Transverse colon (tissue), 4 donors: Measurements from ENCODE around the gene LIPA. TPM values are rescaled to one million over a fixed set of nuclear protein-coding genes. Genes with fewer than 3 reads are reported as not detected.

Source experiments
- DNase-seq: peaks from one replicate; pipeline ENCODE4 v3.0.0-alpha.2; 2019
- H3K27ac ChIP-seq, 4 donors: fragments of 200-600 bp; sonication (generic); 2 replicates each; pipeline ENCODE4 v1.5.1; 2016 to 2018; ENCODE audit warnings: inconsistent platforms in 4 of 4
- H3K27me3 ChIP-seq: fragments of 200-600 bp; sonication (generic); 2 replicates; pipeline ENCODE4 v1.5.1; 2017; ENCODE audit warnings: inconsistent platforms
- H3K36me3 ChIP-seq, 4 donors: fragments of 200-600 bp; sonication (generic); 2 replicates each; pipeline ENCODE4 v1.5.1; 2017 to 2019; ENCODE audit warnings: inconsistent platforms in 4 of 4
- H3K4me1 ChIP-seq, 4 donors: fragments of 200-600 bp; sonication (generic); 2 replicates each; pipeline ENCODE4 v1.5.1; 2017 to 2020; ENCODE audit warnings: inconsistent platforms in 4 of 4
- H3K4me3 ChIP-seq, 4 donors: fragments of 200-600 bp; sonication (generic); 1 replicate in 1 of 4; 2 replicates in 3 of 4; pipeline versions ENCODE4 v1.5.1 to v1.6.1; 2017 to 2019; ENCODE audit warnings: inconsistent platforms in 4 of 4
- H3K9me3 ChIP-seq, 2 donors: fragments of 200-600 bp; sonication (generic); 2 replicates each; pipeline ENCODE4 v1.5.1; 2017 to 2019; ENCODE audit warnings: inconsistent platforms in 2 of 2
- EP300 ChIP-seq: sonication (generic); formaldehyde crosslinking; IDR thresholded peaks from one replicate; pipeline ENCODE4 v1.6.1; 2017; ENCODE audit warnings: antibody characterized with exemption, low read depth
- POLR2A ChIP-seq: fragments of 450-650 bp; IDR thresholded peaks from one replicate; pipeline ENCODE4 v1.6.1; 2016; ENCODE audit warnings: antibody characterized with exemption, mild to moderate bottlenecking, moderate library complexity
- POLR2AphosphoS5 ChIP-seq, 3 donors: sonication (generic); formaldehyde crosslinking; IDR thresholded peaks; one replicate each; pipeline ENCODE4 v1.6.1; 2016; ENCODE audit warnings: antibody characterized with exemption in 3 of 3
- WGBS, 2 donors: methylation state at CpG; one replicate each; pipeline ENCODE4 v1.1.5; 2018; ENCODE audit warnings: low coverage in 1 of 2; 5-methylcytosine and 5-hydroxymethylcytosine counted together
- in situ Hi-C, 4 donors: fragments of 200-750 bp; cut with MboI; loops; one replicate each; pipeline versions ENCODE4 v1.15.0 to v1.15.1; 2017; ENCODE audit warnings: low sequenced_read_pairs in 3 of 4, low pct_ligation_motif_present in 1 of 4, low pct_unique_long_range_greater_than_20kb in 1 of 4
- intact Hi-C: fragments of 100-400 bp; cut with DNase I; formaldehyde crosslinking; loops from one replicate; pipeline ENCODE4 v1.15.1; 2023; ENCODE audit warnings: low total_unique reads
- total RNA-seq, 4 donors: library from RNA; depleted of rRNA; stranded (reverse); fragments of >200 nt; gene quantifications; one replicate each; pipeline ENCODE4 v1.1.0, GENCODE V29; 2016
- TF ChIP-seq, protein P1 (sequence below), 5 experiments: fragments of 200-600 bp in 3 of 5; fragments of 450-650 bp in 2 of 5; sonication (generic) in 3 of 5; IDR thresholded peaks; 1 replicate in 2 of 5; 2 replicates in 3 of 5; pipeline ENCODE4 v1.5.1; 2016 to 2017; ENCODE audit warnings: antibody characterized with exemption in 5 of 5, inconsistent platforms in 3 of 5, mild to moderate bottlenecking in 2 of 5, moderate library complexity in 1 of 5

Gene LIPA
- 10 to 100 TPM in 3 of 4 donors, 1 to 10 TPM in 1; 3.6 to 23.8 (median 12.1) TPM for total RNA-seq

GRCh38 chr10:89251409-89252224, at the start of gene LIPA:
Gene LIPA (minus strand): TSS chr10:89251775. CDS start chr10:89247648, 4,127 bp downstream.
- no peak for TF ChIP-seq EP300
- peak; percentile 28 to 60 (median 46) for TF ChIP-seq POLR2AphosphoS5 (IDR thresholded peaks at IDR 0.05)
- TF ChIP-seq, protein P1, sequence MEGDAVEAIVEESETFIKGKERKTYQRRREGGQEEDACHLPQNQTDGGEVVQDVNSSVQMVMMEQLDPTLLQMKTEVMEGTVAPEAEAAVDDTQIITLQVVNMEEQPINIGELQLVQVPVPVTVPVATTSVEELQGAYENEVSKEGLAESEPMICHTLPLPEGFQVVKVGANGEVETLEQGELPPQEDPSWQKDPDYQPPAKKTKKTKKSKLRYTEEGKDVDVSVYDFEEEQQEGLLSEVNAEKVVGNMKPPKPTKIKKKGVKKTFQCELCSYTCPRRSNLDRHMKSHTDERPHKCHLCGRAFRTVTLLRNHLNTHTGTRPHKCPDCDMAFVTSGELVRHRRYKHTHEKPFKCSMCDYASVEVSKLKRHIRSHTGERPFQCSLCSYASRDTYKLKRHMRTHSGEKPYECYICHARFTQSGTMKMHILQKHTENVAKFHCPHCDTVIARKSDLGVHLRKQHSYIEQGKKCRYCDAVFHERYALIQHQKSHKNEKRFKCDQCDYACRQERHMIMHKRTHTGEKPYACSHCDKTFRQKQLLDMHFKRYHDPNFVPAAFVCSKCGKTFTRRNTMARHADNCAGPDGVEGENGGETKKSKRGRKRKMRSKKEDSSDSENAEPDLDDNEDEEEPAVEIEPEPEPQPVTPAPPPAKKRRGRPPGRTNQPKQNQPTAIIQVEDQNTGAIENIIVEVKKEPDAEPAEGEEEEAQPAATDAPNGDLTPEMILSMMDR (IDR thresholded peaks at IDR 0.05): no peak
- TF ChIP-seq POLR2A: peak; percentile 61
- Histone ChIP-seq H3K9me3 (no peaks in the 10 kb centered on the region), H3K4me1 (peaks cover 0 to 13% (median 5%) of the 10 kb centered on the region in 4 donors), H3K4me3 (peak within 1 kb of the TSS; percentile 52 to 85 (median 78)), H3K27me3 (no peaks in the 10 kb centered on the region), H3K27ac (peak within 1 kb of the TSS; percentile 77 to 84 (median 82)), H3K36me3 (no peaks in the 10 kb centered on the region)
- in situ Hi-C loops (loop anchor here in 1 of 4 donors (10.0 kb wide), 1 partner anchor 303 kb away; no protein-coding TSS in a partner anchor), intact Hi-C loops (no loop called here)
- WGBS, 2 donors: 2 to 3% methylated on average over 3 to 26 of the region's 53 CpGs
- peak; percentile 94 for DNase-seq

DNA sequence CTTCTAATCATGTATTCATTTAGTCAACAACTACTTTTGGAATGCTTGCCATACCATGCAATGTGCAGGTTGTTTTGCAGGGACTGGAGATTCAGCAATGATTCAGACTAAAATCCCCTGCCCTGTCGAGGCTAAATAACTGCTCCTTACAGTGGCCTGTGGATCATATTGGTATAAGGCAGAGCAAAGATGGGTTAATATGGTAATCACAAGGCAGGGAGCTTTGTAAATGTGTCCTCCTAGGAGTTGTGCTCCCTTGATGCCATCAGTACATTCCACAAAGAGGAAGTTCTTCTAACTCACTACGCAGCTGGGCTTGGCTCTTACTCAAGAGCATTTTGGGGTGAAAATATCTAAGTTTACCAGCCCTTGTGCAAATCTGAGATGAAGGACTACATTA, 49.7 kb upstream of the LIPA start:
- Histone ChIP-seq H3K27me3 (no peaks in the 10 kb centered on the region), H3K9me3 (no peaks in the 10 kb centered on the region), H3K4me1 (peaks cover 20 to 50% (median 30%) of the 10 kb centered on the region in 4 donors), H3K4me3 (peak overlapping the region in 3 of 4 donors; percentile 33 to 60 (median 40)), H3K27ac (peak overlapping the region; percentile 86 to 92 (median 90)), H3K36me3 (peaks cover 0 to 4% (median 0%) of the 10 kb centered on the region in 4 donors)
- in situ Hi-C loops: no loop called here
- intact Hi-C loops: loop anchor here (5.0 kb wide), 1 partner anchor 66 kb away; no protein-coding TSS in a partner anchor
- no peak for TF ChIP-seq EP300
- WGBS, 2 donors: 5 to 14% methylated on average over 2 of the region's 2 CpGs
- DNase-seq: peak; percentile 23

GRCh38 chr10:89299031-89299430, 47.5 kb upstream of the LIPA start:
- no peak for DNase-seq
- 83% methylated on average over 4 of the region's 4 CpGs for WGBS, 2 donors
- Histone ChIP-seq H3K27ac (no peak overlapping the region), H3K9me3 (no peaks in the 10 kb centered on the region), H3K4me3 (no peak overlapping the region), H3K27me3 (no peaks in the 10 kb centered on the region), H3K4me1 (peaks cover 21 to 46% (median 34%) of the 10 kb centered on the region in 4 donors), H3K36me3 (no peaks in the 10 kb centered on the region)
- intact Hi-C loops: loop anchor here (10.0 kb wide), 1 partner anchor 304 kb away; the partner anchor contains the start of gene FAS
- in situ Hi-C loops: no loop called here
- TF ChIP-seq, protein P1 (IDR thresholded peaks at IDR 0.05): no peak
- no peak for TF ChIP-seq POLR2A
- no peak for TF ChIP-seq POLR2AphosphoS5 (IDR thresholded peaks at IDR 0.05)
- no peak for TF ChIP-seq EP300

- DNase-seq: no peak
- peaks cover 15 to 34% (median 27%) of the 10 kb centered on the region in 4 donors for H3K4me1 ChIP-seq
- intact Hi-C loops (loop anchor here (10.0 kb wide), 1 partner anchor 303 kb away; the partner anchor contains the start of gene FAS), in situ Hi-C loops (no loop called here)
- no peaks in the 10 kb centered on the region for H3K36me3 ChIP-seq
- TF ChIP-seq EP300 (no peak), POLR2AphosphoS5 (IDR thresholded peaks at IDR 0.05) (no peak), POLR2A (no peak)
- TF ChIP-seq, protein P1 (IDR thresholded peaks at IDR 0.05): no peak
- H3K27me3 ChIP-seq: no peaks in the 10 kb centered on the region
- H3K9me3 ChIP-seq: no peaks in the 10 kb centered on the region
- H3K4me3 ChIP-seq: no peak overlapping the region
- H3K27ac ChIP-seq: no peak overlapping the region
- 96% methylated on average over 5 of the region's 5 CpGs; no CpG with 5 or more reads in 1 of the 2 donors for WGBS, 2 donors
Observed at GRCh38 chr10:89297791-89298190, 46.2 kb upstream of the LIPA start.
